Stimulated activated CD4-positive, alpha-beta T cell treated with anti-CD3 and anti-CD28 coated beads, Interleukin-4, amount 100 ng/mL, for 48 hours (primary cell): ENCODE data around the gene P4HA1.
"Not testable (repeated sequence)": the region's sequence is repeated elsewhere in the genome, so short reads cannot be mapped to it uniquely, and the experiment has no call there.

ENCODE experiments used
- DNase-seq, 2 donors: peaks; one replicate each; pipeline ENCODE4 v3.0.0-alpha.2; 2020; ENCODE audit warnings: low read depth in 2 of 2

Gene P4HA1

GRCh38 chr10:73096449-73097304, at the start of gene P4HA1:
P4HA1 (minus strand) TSS chr10:73096866; CDS start chr10:73074883, 21,983 bp downstream.
- peak; percentile 97 to 98 for DNase-seq

DNA sequence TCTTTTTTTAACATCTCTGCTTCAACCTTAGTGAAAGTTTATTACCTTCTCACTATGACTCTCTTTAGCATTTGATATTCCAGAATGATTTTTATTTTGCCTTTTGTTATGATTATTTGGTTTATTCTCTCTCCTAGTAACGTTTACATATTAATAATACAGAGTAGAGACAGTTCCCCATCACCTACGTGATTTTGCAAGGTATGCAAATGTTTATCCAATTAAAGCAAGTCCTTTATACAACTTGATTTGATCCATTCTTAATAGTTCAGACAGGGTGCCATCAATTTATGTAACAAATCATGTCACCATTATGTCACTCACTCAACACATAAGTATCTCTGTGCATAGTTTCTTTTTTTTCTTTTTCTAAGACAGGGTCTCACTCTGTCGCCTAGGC, 44.9 kb upstream of the P4HA1 start:
- DNase-seq: no peak

GRCh38 chr10:73139251-73139650, 42.6 kb upstream of the P4HA1 start:
- DNase-seq: no peak

GRCh38 chr10:73136627-73137026, 40.0 kb upstream of the P4HA1 start:
- DNase-seq: no peak

DNA sequence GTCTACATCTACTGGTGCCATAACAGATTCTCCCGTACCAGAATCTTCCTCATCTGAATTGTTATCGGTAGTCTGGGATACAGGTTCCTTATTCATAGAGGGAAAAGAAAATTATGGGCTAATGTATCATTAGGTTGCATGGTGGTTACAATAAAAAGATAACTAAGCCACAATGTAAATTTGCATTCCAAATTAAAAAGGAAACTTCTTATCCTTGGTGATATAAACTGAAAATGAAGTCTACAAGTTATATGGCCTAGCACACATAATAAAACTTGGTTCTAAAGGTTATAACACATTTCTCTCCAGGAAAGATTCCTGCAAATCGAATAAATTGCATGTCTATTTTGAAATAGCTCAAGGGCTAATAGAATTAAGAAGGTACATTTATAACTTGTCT, 38.1 kb upstream of the P4HA1 start:
- DNase-seq: no peak

DNA sequence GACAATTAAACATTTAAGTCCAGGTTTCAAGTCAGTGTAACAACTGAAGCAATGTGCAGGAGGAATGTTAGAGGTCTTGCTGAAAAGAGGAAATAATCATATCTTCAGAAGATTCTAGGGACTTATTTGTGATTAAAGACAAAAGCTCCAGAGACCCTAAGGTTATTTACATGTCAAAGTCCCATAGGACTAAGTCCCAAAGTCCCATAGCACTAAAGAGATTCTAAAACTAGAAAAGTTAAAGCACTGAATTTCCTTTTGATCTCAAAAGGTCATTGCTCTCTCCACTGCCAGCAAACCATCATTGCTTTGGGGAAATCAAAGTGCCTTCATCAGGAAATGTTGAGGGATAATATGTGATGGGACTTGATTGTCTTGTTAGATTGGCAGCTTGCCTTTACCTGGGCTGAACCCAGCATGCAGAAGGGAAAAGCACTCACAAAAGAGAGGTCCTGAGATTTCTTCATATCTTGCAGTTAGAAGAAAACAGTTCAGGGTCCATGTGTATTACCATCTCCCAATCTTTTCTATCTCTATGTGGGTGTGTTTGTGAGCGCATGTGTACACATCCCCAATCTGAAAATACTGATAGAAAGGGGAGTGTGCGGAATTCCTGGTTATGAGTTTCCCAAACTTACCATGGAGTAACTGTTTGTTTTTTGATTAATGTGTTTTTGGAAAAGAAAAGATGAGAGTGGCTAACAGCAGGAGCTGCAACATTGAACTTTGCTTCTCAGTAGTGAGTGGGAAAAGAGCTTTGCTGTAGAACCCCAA, 35.4 kb upstream of the P4HA1 start:
- no peak for DNase-seq

DNA sequence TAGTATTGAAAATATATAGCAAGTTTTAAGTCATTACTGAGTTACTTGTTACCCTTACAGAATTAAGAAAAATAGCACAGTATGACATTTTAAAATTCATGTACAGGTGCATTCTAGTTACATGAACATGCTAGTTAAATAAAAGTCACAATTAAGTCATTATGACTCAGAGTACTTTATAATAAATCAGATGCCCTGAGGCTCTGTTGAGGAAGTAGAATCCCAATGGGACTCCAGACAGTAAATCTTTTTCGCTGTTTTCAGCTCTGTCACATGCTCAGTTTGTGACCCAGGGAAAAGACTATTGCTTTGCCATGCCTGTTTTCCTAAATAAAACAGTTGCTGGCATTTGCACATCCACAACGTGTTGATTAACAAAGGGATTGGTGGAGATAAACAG, 34.6 kb upstream of the P4HA1 start:
- DNase-seq: no peak

DNA sequence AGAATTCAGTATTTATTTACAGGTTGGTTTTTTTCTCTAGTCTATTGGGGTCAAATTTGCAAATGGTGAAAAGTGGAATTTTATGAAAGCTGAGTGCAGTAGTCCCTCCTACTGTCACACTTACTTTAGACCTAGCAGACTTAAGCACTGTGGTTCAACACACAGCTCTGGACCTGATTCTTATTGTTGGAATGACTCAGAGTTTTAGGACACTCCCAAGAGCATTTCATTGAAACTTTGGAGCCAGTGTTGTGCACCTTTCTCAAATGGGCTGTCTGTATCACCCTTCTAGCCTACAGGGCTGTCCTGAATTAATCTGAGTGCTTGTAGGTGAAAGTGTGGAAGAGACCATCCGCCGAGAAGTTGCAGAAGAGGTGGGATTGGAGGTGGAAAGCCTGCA, 29.7 kb upstream of the P4HA1 start:
- no peak for DNase-seq

DNA sequence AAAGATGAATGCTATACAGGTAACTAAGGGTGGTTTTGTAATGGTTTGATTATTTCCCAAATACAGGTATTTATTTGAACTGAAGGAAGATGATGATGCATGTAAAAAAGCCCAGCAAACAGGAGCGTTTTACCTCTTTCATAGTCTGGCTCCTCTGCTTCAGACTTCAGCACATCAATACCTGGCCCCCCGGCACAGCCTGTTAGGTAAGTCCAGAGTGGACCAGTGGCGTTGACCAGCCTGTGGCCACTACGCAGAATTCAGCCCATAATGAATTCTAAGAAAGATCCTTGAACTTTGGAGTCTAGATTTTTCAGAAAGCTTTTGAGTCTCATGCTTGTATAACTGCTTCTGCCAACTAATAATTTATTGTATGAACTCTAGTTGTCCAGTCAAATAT, 23.3 kb upstream of the P4HA1 start:
- DNase-seq: no peak

DNA sequence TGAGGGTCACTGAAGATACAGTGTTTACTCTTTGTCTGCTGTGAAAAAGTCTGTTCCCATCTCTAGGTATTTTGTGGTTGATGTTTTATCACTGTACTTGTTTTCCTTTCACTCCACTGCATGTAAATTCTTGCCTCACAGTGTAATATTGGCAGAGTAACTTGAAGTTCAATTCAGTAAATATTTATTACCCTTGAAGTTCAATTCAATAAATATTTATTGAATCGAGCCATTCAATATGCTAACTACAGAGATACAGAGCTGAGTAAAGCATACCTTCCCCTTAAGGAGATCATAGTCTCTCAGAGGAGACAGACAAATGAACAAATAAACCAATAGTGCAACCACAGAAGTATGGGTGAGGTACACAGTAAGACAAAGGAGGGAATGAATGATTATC, 22.8 kb upstream of the P4HA1 start:
- DNase-seq: no peak

GRCh38 chr10:73117976-73118743, 21.5 kb upstream of the P4HA1 start:
- DNase-seq: no peak

- no peak for DNase-seq
These were observed 19.4 kb upstream of the P4HA1 start for GRCh38 chr10:73116017-73116416.

- no peak for DNase-seq
These were observed 16.9 kb upstream of the P4HA1 start for GRCh38 chr10:73113551-73113950.

- DNase-seq: not testable (repeated sequence)
These were observed 15.4 kb upstream of the P4HA1 start for GRCh38 chr10:73112032-73112431.

DNA sequence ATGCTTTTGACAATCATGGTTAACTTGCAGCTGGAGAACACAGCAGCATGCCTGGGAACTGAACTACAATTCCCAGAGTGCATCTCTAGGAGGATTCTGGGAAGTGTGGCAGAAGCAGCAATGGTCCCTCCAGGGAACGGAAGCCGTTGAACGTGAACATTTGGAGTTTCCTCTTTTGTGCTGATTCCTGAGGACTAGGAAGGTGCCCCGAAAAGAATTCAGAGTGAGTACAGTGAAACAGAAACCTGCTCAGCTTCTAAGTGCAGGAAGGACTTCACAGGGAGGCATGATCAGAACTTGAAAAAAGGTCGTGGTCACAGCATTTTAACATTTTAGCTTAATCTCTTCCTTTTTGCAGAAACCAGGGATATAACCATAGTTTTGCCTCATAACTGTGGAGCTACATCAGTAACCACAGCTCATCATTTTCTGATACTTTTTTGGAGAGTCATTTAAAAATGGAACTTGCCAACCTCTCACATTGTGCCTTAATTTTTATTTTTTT, 13.7 kb upstream of the P4HA1 start, which contains the start of gene NUDT13:
TSS of gene NUDT13 (plus strand) at position 111 of the 505 bp plus-strand sequence. CDS start 3,911 bp downstream, outside the sequence.
- DNase-seq: peak; percentile 12 to 15

DNA sequence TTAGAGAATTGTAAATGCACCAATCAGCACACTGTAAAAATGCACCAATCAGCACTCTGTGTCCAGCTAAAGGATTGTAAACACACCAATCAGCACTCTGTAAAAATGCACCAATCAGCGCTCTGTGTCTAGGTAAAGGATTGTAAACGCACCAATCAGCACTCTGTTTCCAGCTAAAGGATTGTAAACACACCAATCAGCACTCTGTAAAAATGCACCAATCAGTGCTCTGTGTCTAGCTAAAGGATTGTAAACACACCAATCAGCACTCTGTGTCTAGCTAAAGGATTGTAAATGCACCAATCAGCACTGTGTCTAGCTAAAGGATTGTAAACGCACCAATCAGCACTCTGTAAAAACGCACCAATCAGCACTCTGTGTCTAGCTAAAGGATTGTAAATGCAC, 12.6 kb upstream of the P4HA1 start:
- not testable (repeated sequence) for DNase-seq

GRCh38 chr10:73106301-73106700, 9.6 kb upstream of the P4HA1 start:
- DNase-seq: no peak

GRCh38 chr10:73099141-73099540, 2.5 kb upstream of the P4HA1 start:
- no peak for DNase-seq

DNA sequence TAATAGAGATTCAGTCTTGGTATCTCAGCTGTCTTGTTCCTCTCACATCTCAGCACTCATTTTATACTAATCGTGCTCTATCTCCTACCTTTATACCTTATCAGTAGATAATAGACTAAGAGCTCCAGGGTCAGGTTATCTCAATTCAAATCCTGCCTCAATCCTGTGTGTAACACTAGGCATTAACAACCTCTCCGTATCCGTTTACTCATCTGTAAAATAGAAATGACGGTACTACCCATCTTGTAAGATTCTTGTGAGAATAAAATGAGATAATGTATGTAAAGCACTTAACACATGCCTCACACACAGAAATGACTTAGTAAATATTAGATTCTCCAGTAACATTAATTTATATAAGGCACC, 622 bp upstream of the P4HA1 start:
- DNase-seq: no peak

DNA sequence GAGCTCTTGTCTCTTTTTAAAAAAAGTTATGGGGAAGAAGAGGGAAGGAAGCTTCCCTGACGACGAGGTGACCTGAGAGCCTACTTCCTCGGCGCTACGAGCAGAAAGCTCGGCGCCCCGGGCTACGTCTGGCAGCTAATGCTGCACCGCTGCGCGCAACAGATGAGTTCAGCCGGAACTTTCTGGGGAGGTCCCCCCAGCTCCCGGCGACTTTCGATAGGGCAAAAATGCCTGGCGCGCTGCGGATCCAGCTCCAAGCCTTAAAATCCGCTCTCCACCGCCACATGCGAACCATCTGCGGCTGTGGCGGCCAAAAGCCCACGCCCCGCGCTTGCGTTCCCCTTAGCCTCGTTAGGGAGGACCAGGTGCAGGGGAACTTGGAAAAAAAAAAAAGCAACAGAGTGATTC, 621 bp downstream of the P4HA1 start:
- DNase-seq: peak; percentile 60 to 65

DNA sequence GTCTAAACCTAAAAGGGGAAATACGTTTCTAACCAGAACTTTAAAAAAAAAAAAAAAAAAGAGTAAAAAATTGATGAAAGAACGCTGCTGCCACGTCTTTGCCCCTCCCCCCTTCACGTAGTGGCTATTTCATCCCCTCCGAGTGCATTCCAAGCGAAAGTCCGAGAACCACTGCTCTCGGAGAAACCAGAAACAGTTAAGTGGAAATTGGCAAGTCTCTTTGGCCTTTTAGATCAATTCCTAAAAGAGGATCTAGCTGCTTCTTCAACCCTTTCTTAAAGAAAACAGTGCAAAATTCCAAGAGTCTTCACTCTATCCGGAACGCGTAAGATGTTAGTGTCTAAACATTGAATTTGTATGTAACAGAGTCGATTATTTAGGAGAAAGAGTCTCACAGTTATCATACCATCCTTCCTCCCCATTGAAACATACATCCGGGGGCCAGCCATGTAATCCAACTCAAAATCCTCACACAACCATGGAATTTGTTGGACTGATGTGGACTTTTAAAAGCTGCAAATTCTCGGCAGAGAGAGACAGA, 1.1 kb downstream of the P4HA1 start:
- peak; percentile 19 to 22 for DNase-seq
